Measurements from ENCODE around the gene DDX27. TPM values are rescaled to one million over a fixed set of nuclear protein-coding genes. Genes with fewer than 3 reads are reported as not detected.

Gene DDX27
- total RNA-seq, 1 donor from 2014 or later: 18.2 TPM

DNA sequence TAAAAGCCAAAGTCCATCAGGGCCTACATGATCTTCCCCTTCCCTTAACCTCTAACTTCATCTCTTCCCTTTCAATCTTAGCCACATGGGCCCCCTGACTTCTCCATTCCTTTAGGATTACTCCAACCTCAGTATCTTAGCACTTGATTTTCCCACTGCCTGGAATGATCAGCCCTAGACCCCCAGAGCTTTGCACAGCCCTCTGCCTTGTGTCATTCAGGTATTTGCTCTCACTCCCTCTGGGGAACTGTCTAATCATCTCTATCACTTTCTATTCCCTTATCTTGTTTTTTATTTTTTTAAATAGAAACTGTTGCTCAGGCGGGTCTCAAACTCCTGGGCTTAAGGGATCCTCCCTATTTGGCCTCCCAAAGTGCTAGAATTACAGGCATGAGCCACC, 72.0 kb downstream of the DDX27 start:
- no peak for DNase-seq

DNA sequence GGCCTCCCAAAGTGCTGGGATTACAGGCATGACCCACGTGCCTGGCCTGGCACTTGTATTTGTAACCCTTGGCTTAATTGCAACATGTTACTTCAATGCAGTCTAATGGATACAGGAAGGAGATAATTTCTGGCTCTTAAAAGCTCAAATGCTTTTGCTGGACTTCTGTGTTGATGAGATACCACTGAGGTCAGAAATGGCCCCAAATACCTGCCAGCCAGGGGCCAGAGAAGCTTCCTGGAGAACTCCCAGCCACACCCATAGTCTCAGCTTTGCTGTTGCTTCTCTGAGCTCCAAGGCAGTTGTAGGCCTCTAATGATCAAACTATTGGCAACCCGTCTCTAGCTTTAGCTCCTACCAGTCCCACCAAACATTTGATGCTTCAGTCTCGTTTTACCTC, 72.8 kb downstream of the DDX27 start:
- no peak for DNase-seq

DNA sequence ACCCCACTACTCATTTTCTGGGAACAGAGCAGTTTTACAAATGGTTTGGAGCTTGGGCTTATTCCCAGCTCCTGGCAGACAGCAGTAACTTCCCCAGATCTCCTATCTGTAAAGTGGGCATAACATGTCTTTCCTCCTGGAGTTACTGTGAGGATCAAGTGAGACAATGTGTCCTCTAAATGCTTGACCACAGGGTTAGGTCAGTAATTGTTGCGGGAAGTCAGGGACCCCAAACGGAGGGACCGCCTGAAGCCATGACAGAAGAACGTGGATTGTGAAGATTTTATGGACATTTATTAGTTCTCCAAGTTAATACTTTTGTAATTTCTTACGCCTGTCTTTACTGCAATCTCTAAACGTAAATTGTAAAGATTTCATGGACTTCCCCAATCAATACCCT, 73.9 kb downstream of the DDX27 start:
- DNase-seq: no peak

Small RNAs within 50 kb of the gene (small RNA-seq; reads per million reads assigned to genes)
- 3,985 reads per million, percentile 100 among the genes with 10 or more reads in this experiment for gene SNORD12B
- gene SNORD12C: 1,767 reads per million, percentile 99 among the genes with 10 or more reads in this experiment

Other genes with a start within 250 kb of the DDX27 start
- gene CSE1L, start 173.1 kb upstream of the DDX27 start, total RNA-seq: 173 TPM
- gene STAU1, start 31.1 kb upstream of the DDX27 start, total RNA-seq: 47.9 TPM
- gene ZNFX1, start 58.6 kb downstream of the DDX27 start, total RNA-seq: 14.0 TPM

Measured in occipital lobe (tissue), 3 donors.